ENCODE results near the gene TGFBR1.

Gene TGFBR1

GRCh38 chr9:99066571-99066970, 38.3 kb upstream of the TGFBR1 start:
- H3K4me3 ChIP-seq (ENCODE audit: insufficient read depth, low read depth, low read length): no peak overlapping the region
- H3K36me3 ChIP-seq (ENCODE audit: control insufficient read depth, insufficient read depth, low read length): no peaks in the 10 kb centered on the region
- H3K27ac ChIP-seq (ENCODE audit: insufficient read depth, low read depth, low read length, poor library complexity, severe bottlenecking): no peak overlapping the region
- WGBS, 2 experiments: 80 to 82% methylated on average over 3 of the region's 3 CpGs
- no peaks in the 10 kb centered on the region for H3K27me3 ChIP-seq (ENCODE audit: control insufficient read depth, insufficient read depth, low read length, poor library complexity, severe bottlenecking)
- H3K9me3 ChIP-seq (ENCODE audit: control insufficient read depth, low read length): no peaks in the 10 kb centered on the region
- H3K4me1 ChIP-seq (ENCODE audit: control insufficient read depth, insufficient read depth, low read length): no peaks in the 10 kb centered on the region

DNA sequence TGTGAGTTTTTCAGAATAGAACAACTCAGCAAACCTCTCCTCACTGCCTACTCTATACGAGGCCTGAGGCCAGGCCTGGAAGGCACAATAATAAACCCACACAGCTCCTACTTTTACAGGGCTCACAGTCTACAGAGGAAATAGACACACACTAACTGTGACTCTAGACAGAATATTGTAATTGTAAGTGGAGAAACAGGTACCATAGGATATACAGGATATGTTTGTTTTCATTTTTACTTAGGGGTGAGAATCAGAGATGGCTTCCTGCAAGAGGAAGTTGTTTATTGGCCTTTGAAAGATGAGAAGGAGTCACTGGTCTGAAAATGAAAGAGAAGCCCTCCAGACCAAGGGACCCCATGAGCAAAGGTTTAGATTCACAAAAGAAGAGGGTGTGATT, 35.8 kb upstream of the TGFBR1 start:
- WGBS, 2 experiments: 100% methylated on average over 1 of the region's 1 CpG
- Histone ChIP-seq H3K36me3 (ENCODE audit: control insufficient read depth, insufficient read depth, low read length) (no peaks in the 10 kb centered on the region), H3K27ac (ENCODE audit: insufficient read depth, low read depth, low read length, poor library complexity, severe bottlenecking) (no peak overlapping the region), H3K9me3 (ENCODE audit: control insufficient read depth, low read length) (no peaks in the 10 kb centered on the region), H3K4me1 (ENCODE audit: control insufficient read depth, insufficient read depth, low read length) (no peaks in the 10 kb centered on the region), H3K4me3 (ENCODE audit: insufficient read depth, low read depth, low read length) (no peak overlapping the region), H3K27me3 (ENCODE audit: control insufficient read depth, insufficient read depth, low read length, poor library complexity, severe bottlenecking) (no peaks in the 10 kb centered on the region)

DNA sequence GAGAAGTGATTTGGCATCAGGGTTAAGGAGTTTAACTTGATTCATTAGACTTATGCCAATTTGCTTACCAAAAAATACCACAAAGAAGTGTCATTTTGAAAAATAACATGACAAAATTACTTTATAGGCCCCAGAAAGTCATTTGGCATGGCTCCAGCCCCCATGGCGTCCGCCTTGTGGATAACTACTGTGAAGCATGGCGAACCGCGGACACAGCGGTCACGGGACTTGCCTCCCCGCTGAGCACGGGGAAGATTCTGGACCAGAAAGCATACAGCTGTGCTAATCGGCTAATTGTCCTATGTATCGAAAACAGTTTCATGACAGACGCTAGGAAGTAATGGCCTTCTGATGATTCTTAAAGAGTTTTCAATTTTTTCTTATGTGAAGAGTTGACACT, 35.4 kb upstream of the TGFBR1 start:
- H3K9me3 ChIP-seq (ENCODE audit: control insufficient read depth, low read length): no peaks in the 10 kb centered on the region
- no peak overlapping the region for H3K4me3 ChIP-seq (ENCODE audit: insufficient read depth, low read depth, low read length)
- no peak overlapping the region for H3K27ac ChIP-seq (ENCODE audit: insufficient read depth, low read depth, low read length, poor library complexity, severe bottlenecking)
- WGBS, 2 experiments: 94% methylated on average over 12 of the region's 12 CpGs
- no peaks in the 10 kb centered on the region for H3K4me1 ChIP-seq (ENCODE audit: control insufficient read depth, insufficient read depth, low read length)
- H3K36me3 ChIP-seq (ENCODE audit: control insufficient read depth, insufficient read depth, low read length): no peaks in the 10 kb centered on the region
- no peaks in the 10 kb centered on the region for H3K27me3 ChIP-seq (ENCODE audit: control insufficient read depth, insufficient read depth, low read length, poor library complexity, severe bottlenecking)

DNA sequence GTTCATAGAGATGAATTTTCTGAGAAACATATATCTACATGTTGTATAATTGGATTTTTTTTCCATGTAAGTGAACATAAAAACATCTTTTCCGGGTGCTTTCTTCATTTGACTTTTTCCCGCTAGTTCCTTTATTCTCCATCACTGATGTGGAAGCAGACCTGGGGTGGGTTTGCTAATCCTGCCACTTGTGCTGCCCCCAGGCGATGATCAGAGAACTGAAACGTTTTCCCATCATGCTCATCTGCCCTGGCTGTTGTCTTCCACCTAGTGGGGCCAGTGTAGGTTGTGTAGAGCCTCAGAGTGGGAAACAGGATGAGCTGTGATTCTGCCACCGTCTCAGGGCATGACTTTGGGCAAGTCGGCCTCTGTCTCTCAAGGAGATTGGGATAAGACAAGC, 34.2 kb upstream of the TGFBR1 start:
- Histone ChIP-seq H3K36me3 (ENCODE audit: control insufficient read depth, insufficient read depth, low read length) (no peaks in the 10 kb centered on the region), H3K4me3 (ENCODE audit: insufficient read depth, low read depth, low read length) (no peak overlapping the region), H3K4me1 (ENCODE audit: control insufficient read depth, insufficient read depth, low read length) (no peaks in the 10 kb centered on the region), H3K27ac (ENCODE audit: insufficient read depth, low read depth, low read length, poor library complexity, severe bottlenecking) (no peak overlapping the region), H3K9me3 (ENCODE audit: control insufficient read depth, low read length) (no peaks in the 10 kb centered on the region), H3K27me3 (ENCODE audit: control insufficient read depth, insufficient read depth, low read length, poor library complexity, severe bottlenecking) (no peaks in the 10 kb centered on the region)
- WGBS, 2 experiments: 86 to 90% methylated on average over 6 of the region's 6 CpGs

- H3K27ac ChIP-seq (ENCODE audit: insufficient read depth, low read depth, low read length, poor library complexity, severe bottlenecking): no peak overlapping the region
- H3K9me3 ChIP-seq (ENCODE audit: control insufficient read depth, low read length): no peaks in the 10 kb centered on the region
- no peaks in the 10 kb centered on the region for H3K36me3 ChIP-seq (ENCODE audit: control insufficient read depth, insufficient read depth, low read length)
- no peak overlapping the region for H3K4me3 ChIP-seq (ENCODE audit: insufficient read depth, low read depth, low read length)
- no peaks in the 10 kb centered on the region for H3K27me3 ChIP-seq (ENCODE audit: control insufficient read depth, insufficient read depth, low read length, poor library complexity, severe bottlenecking)
- H3K4me1 ChIP-seq (ENCODE audit: control insufficient read depth, insufficient read depth, low read length): no peaks in the 10 kb centered on the region
- 93 to 96% methylated on average over 9 of the region's 9 CpGs for WGBS, 2 experiments
These were observed 33.4 kb upstream of the TGFBR1 start for GRCh38 chr9:99071313-99072039.

DNA sequence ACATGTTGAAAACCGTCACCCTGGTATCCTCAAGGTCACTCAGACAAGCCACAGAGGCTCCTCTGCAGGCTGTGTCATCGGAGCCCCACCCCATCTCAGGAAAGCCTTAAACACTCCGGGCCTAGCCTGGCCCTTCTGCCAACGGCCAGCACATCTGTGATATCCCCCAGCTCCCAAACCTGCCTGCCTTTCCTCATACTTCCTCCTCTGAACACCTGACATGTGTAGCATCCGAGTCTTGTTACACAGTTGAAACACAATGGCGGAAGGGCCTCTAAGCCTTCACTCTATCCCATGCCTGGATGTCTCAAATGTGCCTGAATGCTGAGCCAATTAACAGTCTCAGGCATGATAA, 32.9 kb upstream of the TGFBR1 start:
- H3K4me3 ChIP-seq (ENCODE audit: insufficient read depth, low read depth, low read length): no peak overlapping the region
- H3K27me3 ChIP-seq (ENCODE audit: control insufficient read depth, insufficient read depth, low read length, poor library complexity, severe bottlenecking): no peaks in the 10 kb centered on the region
- no peaks in the 10 kb centered on the region for H3K9me3 ChIP-seq (ENCODE audit: control insufficient read depth, low read length)
- no peaks in the 10 kb centered on the region for H3K4me1 ChIP-seq (ENCODE audit: control insufficient read depth, insufficient read depth, low read length)
- WGBS, 2 experiments: 92 to 93% methylated on average over 6 of the region's 6 CpGs
- H3K27ac ChIP-seq (ENCODE audit: insufficient read depth, low read depth, low read length, poor library complexity, severe bottlenecking): no peak overlapping the region
- no peaks in the 10 kb centered on the region for H3K36me3 ChIP-seq (ENCODE audit: control insufficient read depth, insufficient read depth, low read length)

- no peaks in the 10 kb centered on the region for H3K36me3 ChIP-seq (ENCODE audit: control insufficient read depth, insufficient read depth, low read length)
- no peaks in the 10 kb centered on the region for H3K4me1 ChIP-seq (ENCODE audit: control insufficient read depth, insufficient read depth, low read length)
- WGBS, 2 experiments: 87 to 91% methylated on average over 2 of the region's 2 CpGs
- H3K4me3 ChIP-seq (ENCODE audit: insufficient read depth, low read depth, low read length): no peak overlapping the region
- no peaks in the 10 kb centered on the region for H3K9me3 ChIP-seq (ENCODE audit: control insufficient read depth, low read length)
- H3K27me3 ChIP-seq (ENCODE audit: control insufficient read depth, insufficient read depth, low read length, poor library complexity, severe bottlenecking): no peaks in the 10 kb centered on the region
- no peak overlapping the region for H3K27ac ChIP-seq (ENCODE audit: insufficient read depth, low read depth, low read length, poor library complexity, severe bottlenecking)
These were observed 31.6 kb upstream of the TGFBR1 start for GRCh38 chr9:99073347-99073746.

DNA sequence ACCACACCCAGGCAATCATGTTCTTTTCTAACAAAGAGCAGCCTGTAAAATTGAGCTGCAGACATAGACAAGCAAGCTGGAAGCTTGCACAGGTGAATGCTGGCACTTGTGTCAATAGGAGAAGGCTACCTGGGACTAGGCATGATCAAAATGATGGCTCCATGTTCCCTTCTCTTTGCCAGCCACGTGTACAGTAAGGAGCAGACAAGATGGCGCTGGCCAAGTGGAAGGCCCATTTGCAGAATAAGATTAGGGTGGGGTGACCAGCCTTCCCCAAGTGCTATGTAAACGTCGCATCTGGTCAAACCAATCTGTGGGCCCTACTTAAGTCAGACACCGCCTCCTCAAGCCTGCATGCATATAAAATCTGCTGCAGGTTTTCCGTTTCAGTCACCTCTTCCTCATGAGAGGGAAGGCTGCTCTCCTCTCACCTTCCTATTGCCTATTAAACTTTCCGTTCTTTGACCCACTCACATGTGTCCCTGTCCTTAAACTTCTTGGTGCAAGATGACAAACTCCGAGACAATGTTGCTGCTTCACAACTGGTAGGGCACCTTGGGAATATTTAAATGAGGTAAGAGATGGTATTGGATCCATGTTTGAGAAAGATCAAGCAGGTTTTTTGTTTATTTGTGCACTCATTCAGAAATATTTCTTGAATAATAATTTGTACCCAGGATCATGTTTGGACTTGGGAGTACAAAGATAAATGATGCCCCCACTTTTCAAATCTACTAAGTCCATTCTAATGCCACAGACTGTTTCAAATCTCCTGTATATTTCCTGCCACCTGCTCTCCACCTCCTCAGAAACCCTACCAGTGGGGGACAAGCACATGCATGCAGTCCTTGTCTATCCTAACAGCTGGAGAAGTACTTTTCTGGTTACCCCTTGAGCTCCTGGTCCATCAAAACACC, 30.7 kb upstream of the TGFBR1 start:
- H3K9me3 ChIP-seq (ENCODE audit: control insufficient read depth, low read length): no peaks in the 10 kb centered on the region
- no peaks in the 10 kb centered on the region for H3K4me1 ChIP-seq (ENCODE audit: control insufficient read depth, insufficient read depth, low read length)
- H3K4me3 ChIP-seq (ENCODE audit: insufficient read depth, low read depth, low read length): no peak overlapping the region
- no peaks in the 10 kb centered on the region for H3K27me3 ChIP-seq (ENCODE audit: control insufficient read depth, insufficient read depth, low read length, poor library complexity, severe bottlenecking)
- H3K27ac ChIP-seq (ENCODE audit: insufficient read depth, low read depth, low read length, poor library complexity, severe bottlenecking): no peak overlapping the region
- no peaks in the 10 kb centered on the region for H3K36me3 ChIP-seq (ENCODE audit: control insufficient read depth, insufficient read depth, low read length)
- WGBS, 2 experiments: 95 to 97% methylated on average over 8 of the region's 8 CpGs

GRCh38 chr9:99074902-99075245, 30.0 kb upstream of the TGFBR1 start:
- Histone ChIP-seq H3K4me3 (ENCODE audit: insufficient read depth, low read depth, low read length) (no peak overlapping the region), H3K4me1 (ENCODE audit: control insufficient read depth, insufficient read depth, low read length) (no peaks in the 10 kb centered on the region), H3K27me3 (ENCODE audit: control insufficient read depth, insufficient read depth, low read length, poor library complexity, severe bottlenecking) (no peaks in the 10 kb centered on the region), H3K9me3 (ENCODE audit: control insufficient read depth, low read length) (no peaks in the 10 kb centered on the region), H3K27ac (ENCODE audit: insufficient read depth, low read depth, low read length, poor library complexity, severe bottlenecking) (no peak overlapping the region), H3K36me3 (ENCODE audit: control insufficient read depth, insufficient read depth, low read length) (no peaks in the 10 kb centered on the region)
- WGBS, 2 experiments: 92 to 100% methylated on average over 3 of the region's 3 CpGs

- WGBS, 2 experiments: 92% methylated on average over 5 of the region's 6 CpGs
- no peaks in the 10 kb centered on the region for H3K4me1 ChIP-seq (ENCODE audit: control insufficient read depth, insufficient read depth, low read length)
- no peaks in the 10 kb centered on the region for H3K9me3 ChIP-seq (ENCODE audit: control insufficient read depth, low read length)
- H3K27me3 ChIP-seq (ENCODE audit: control insufficient read depth, insufficient read depth, low read length, poor library complexity, severe bottlenecking): no peaks in the 10 kb centered on the region
- H3K4me3 ChIP-seq (ENCODE audit: insufficient read depth, low read depth, low read length): no peak overlapping the region
- H3K27ac ChIP-seq (ENCODE audit: insufficient read depth, low read depth, low read length, poor library complexity, severe bottlenecking): no peak overlapping the region
- no peaks in the 10 kb centered on the region for H3K36me3 ChIP-seq (ENCODE audit: control insufficient read depth, insufficient read depth, low read length)
These were observed 29.5 kb upstream of the TGFBR1 start for GRCh38 chr9:99075246-99075912.
